Osteoblast (primary cell): ENCODE measurements around the gene AIF1L. TPM values are rescaled to one million over a fixed set of nuclear protein-coding genes. Genes with fewer than 3 reads are reported as not detected.

Source experiments
- DNase-seq: peaks from one replicate; pipeline ENCODE4 v3.0.0; 2011; ENCODE audit warnings: low spot score, mixed read lengths; ENCODE audit not compliant: insufficient read length; ENCODE audit errors: missing footprints
- H2AFZ ChIP-seq: 2 replicates; pipeline ENCODE4 v1.6.0; 2011; ENCODE audit warnings: mild to moderate bottlenecking, low read length
- H3K27ac ChIP-seq: 2 replicates; pipeline ENCODE4 v1.5.1; 2011; ENCODE audit warnings: mild to moderate bottlenecking, low read depth, low read length, moderate library complexity
- H3K27me3 ChIP-seq: 2 replicates; pipeline ENCODE4 v1.6.0; 2012; ENCODE audit warnings: mild to moderate bottlenecking, control low read depth, inconsistent platforms, low read length, moderate library complexity; ENCODE audit not compliant: insufficient read depth
- H3K36me3 ChIP-seq: 2 replicates; pipeline ENCODE4 v1.5.1; 2011; ENCODE audit warnings: mild to moderate bottlenecking, low read length, control low read depth, moderate library complexity; ENCODE audit not compliant: insufficient read depth
- H3K4me1 ChIP-seq: 2 replicates; pipeline ENCODE4 v1.5.1; 2011; ENCODE audit warnings: mild to moderate bottlenecking, low read length, control low read depth, moderate library complexity; ENCODE audit not compliant: insufficient read depth
- H3K4me2 ChIP-seq: 2 replicates; pipeline ENCODE4 v1.6.0; 2011; ENCODE audit warnings: mild to moderate bottlenecking, low read length; ENCODE audit not compliant: insufficient read depth
- H3K4me3 ChIP-seq: fragments of 200-600 bp; sonication (generic); 3 replicates; pipeline ENCODE4 v1.5.1; 2012; ENCODE audit warnings: mild to moderate bottlenecking, low read length, inconsistent platforms; ENCODE audit not compliant: insufficient read depth
- H3K79me2 ChIP-seq: 2 replicates; pipeline ENCODE4 v1.6.0; 2012; ENCODE audit warnings: mild to moderate bottlenecking, low read length, control low read depth, inconsistent platforms; ENCODE audit not compliant: insufficient read depth
- H3K9me3 ChIP-seq: 2 replicates; pipeline ENCODE4 v1.5.1; 2011; ENCODE audit warnings: low read depth, low read length, control low read depth
- H4K20me1 ChIP-seq: 2 replicates; pipeline ENCODE4 v1.6.0; 2012; ENCODE audit warnings: mild to moderate bottlenecking, low read length, control low read depth; ENCODE audit not compliant: insufficient read depth
- total RNA-seq: library from RNA; depleted of rRNA; stranded (reverse); fragments of >200 nt; gene quantifications from 2 replicates; pipeline ENCODE4 v1.2.3, GENCODE V29; 2012
- TF ChIP-seq, protein P1 (sequence below): IDR thresholded peaks from 2 replicates; pipeline ENCODE4 v1.5.1; 2011; ENCODE audit warnings: mild to moderate bottlenecking, low read depth, low read length, moderate library complexity; ENCODE audit errors: extremely low read depth

Gene AIF1L
- total RNA-seq, 1 donor: not detected

DNA sequence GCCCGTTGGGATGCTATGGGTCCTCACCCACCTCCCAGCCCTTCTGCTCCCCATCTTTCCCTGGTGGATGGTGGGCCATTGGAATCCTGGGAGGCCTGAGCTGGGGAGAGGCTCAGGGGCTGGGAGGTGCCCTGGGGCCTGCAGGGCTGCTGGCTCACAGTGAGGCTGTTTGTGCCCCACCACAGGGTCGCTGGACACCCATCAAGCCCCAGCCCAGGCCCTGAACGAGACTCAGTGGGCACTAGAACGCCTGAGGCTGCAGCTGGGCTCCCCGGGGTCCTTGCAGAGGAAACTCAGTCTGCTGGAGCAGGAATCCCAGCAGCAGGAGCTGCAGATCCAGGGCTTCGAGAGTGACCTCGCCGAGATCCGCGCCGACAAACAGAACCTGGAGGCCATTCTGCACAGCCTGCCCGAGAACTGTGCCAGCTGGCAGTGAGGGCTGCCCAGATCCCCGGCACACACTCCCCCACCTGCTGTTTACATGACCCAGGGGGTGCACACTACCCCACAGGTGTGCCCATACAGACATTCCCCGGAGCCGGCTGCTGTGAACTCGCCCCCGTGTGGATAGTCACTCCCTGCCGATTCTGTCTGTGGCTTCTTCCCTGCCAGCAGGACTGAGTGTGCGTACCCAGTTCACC lies 4.9 kb upstream of the AIF1L start:
- Histone ChIP-seq H3K27me3 (peaks cover 24% of the 10 kb centered on the region), H2AFZ (no peak overlapping the region), H3K4me2 (no peak overlapping the region), H3K4me3 (no peak overlapping the region), H3K36me3 (no peaks in the 10 kb centered on the region), H3K9me3 (no peaks in the 10 kb centered on the region), H3K27ac (no peak overlapping the region), H3K4me1 (no peaks in the 10 kb centered on the region), H4K20me1 (no peaks in the 10 kb centered on the region), H3K79me2 (no peaks in the 10 kb centered on the region)
- TF ChIP-seq, protein P1, sequence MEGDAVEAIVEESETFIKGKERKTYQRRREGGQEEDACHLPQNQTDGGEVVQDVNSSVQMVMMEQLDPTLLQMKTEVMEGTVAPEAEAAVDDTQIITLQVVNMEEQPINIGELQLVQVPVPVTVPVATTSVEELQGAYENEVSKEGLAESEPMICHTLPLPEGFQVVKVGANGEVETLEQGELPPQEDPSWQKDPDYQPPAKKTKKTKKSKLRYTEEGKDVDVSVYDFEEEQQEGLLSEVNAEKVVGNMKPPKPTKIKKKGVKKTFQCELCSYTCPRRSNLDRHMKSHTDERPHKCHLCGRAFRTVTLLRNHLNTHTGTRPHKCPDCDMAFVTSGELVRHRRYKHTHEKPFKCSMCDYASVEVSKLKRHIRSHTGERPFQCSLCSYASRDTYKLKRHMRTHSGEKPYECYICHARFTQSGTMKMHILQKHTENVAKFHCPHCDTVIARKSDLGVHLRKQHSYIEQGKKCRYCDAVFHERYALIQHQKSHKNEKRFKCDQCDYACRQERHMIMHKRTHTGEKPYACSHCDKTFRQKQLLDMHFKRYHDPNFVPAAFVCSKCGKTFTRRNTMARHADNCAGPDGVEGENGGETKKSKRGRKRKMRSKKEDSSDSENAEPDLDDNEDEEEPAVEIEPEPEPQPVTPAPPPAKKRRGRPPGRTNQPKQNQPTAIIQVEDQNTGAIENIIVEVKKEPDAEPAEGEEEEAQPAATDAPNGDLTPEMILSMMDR: no peak
- no peak for DNase-seq

DNA sequence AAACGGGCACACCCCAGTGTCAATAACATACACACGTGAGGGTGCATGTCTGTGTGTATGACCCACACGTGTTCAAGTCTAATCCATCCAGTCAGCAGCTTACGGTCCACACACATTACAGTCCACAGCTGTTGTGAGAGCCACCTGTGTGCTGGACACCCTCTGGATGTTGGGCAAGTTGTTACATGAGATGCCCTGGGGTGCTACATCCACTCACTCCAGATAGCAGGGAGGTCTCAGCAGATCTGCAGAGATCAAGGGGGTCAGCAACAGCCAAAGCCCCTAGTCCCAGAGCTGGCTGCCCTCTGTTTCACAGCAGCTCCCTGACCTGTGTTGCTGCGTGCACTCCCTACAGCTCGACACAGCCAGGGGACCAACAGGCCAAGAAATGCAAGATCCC lies 4.3 kb upstream of the AIF1L start:
- no peaks in the 10 kb centered on the region for H3K9me3 ChIP-seq
- no peak overlapping the region for H3K4me3 ChIP-seq
- no peak overlapping the region for H3K4me2 ChIP-seq
- TF ChIP-seq, protein P1: no peak
- peaks cover 30% of the 10 kb centered on the region for H3K27me3 ChIP-seq
- no peaks in the 10 kb centered on the region for H3K4me1 ChIP-seq
- H3K79me2 ChIP-seq: no peaks in the 10 kb centered on the region
- H2AFZ ChIP-seq: no peak overlapping the region
- no peak for DNase-seq
- H3K27ac ChIP-seq: no peak overlapping the region
- H4K20me1 ChIP-seq: no peaks in the 10 kb centered on the region
- H3K36me3 ChIP-seq: no peaks in the 10 kb centered on the region

DNA sequence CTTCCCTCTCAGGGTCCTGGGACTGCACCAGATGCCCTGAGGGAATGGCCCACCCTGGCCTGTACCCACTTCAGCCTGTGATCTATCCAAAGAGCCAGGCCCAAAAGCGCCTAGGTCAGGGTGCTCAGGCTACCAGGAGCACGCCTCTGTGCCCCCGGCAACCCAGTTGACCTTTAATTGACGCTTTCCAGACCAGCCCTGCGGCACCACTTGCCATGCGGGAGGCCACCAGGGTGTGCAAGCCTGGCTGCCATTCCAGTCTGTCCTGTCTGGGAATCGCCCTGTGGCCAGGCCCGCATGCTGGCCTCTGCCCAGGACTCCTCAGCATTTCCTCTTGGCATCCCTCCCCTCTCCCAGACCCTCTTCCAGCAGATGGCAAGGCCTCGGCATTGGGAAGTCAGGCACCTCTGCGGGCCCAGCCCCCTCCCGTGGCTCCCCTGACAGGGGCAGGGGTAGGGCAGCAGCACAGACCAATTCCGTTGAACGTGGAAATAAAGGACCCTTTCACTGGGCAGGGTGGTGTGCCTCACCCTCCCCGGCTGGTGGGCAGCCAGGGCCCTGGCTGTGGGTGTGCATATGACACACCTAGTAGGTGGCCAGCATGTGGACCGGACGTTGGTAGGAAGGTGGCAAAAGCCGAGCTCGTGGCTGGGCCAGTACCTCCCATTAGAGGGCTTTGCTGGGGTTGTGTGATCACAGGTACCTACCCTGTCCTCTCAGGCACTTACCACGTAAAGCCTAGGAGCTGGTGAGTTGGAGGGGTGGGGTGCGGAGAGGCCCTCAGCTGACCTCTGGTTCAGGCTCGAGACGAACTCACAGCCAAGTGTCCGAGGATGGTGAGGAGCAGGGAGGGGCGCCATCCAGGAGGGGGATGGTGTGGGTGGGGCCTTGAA lies 3.5 kb upstream of the AIF1L start:
- Histone ChIP-seq H4K20me1 (no peaks in the 10 kb centered on the region), H2AFZ (no peak overlapping the region), H3K4me3 (no peak overlapping the region), H3K27ac (no peak overlapping the region), H3K27me3 (peaks cover 37% of the 10 kb centered on the region), H3K36me3 (no peaks in the 10 kb centered on the region), H3K4me1 (no peaks in the 10 kb centered on the region), H3K79me2 (no peaks in the 10 kb centered on the region), H3K4me2 (no peak overlapping the region), H3K9me3 (no peaks in the 10 kb centered on the region)
- TF ChIP-seq, protein P1: no peak
- no peak for DNase-seq

DNA sequence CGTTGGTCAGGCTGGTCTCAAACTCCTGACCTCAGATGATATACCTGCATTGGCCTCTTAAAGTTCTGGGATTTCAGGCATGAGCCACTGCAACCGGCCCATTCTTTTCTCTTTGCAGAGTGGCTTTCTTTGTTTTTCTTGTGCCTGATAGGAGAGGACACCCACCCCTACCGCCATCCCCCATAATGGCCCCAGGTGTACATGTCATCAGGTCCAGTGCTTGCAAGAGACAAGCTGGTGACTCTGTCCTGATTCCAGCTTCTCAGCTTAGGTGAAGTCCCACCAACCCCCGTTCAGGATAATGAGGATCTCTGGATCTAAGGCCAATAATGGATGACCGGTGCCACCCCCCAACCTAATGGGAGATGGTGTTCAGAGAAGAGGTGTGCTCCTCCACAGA lies 2.3 kb upstream of the AIF1L start:
- Histone ChIP-seq H3K27ac (no peak overlapping the region), H4K20me1 (no peaks in the 10 kb centered on the region), H3K4me1 (no peaks in the 10 kb centered on the region), H3K79me2 (no peaks in the 10 kb centered on the region), H3K27me3 (peaks cover 43% of the 10 kb centered on the region), H3K4me3 (no peak overlapping the region), H2AFZ (no peak overlapping the region), H3K4me2 (no peak overlapping the region), H3K36me3 (no peaks in the 10 kb centered on the region), H3K9me3 (no peaks in the 10 kb centered on the region)
- TF ChIP-seq, protein P1: no peak
- DNase-seq: no peak
